GM12891 (cell line): ENCODE results near the gene CD74.

Source experiments
- POLR2A ChIP-seq: IDR thresholded peaks from 2 replicates; pipeline ENCODE4 v1.6.1; 2011; ENCODE audit warnings: low read depth, low read length, control low read depth
- TAF1 ChIP-seq: IDR thresholded peaks from 2 replicates; pipeline ENCODE4 v1.6.1; 2011; ENCODE audit warnings: low read depth, low read length, control low read depth

DNA sequence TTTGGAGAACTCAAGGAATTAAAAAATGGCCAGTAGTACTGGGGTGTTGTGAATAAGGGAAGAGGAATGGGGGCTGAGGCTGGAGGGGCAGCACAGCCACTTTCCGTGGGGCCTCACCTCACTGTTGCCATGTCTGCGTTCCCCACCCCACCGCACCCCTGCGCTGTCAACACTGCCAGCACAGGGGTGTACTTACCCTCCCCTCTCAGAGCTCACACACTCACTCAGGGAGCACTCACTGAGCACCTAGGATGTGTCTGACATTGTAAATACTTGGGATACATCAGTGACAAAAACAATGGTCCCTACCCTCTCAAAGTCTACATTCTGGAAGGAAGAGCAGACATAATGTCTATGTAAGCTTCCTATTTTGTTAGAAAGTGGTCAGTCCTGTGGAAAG lies 40.2 kb upstream of the CD74 start:
- no peak for TF ChIP-seq POLR2A
- no peak for TF ChIP-seq TAF1
